ENCODE data around the gene MPPED1. TPM values are rescaled to one million over a fixed set of nuclear protein-coding genes. Genes with fewer than 3 reads are reported as not detected.

The MPPED1 gene
- total and polyA plus RNA-seq, 2 donors (not counting 1 experiment from before 2014, with no cell fraction given), result not detected

- no peak overlapping the region for H3K9ac ChIP-seq (ENCODE audit: insufficient read depth, low read length)
- no peaks in the 10 kb centered on the region for H3K9me3 ChIP-seq (ENCODE audit: control insufficient read depth, insufficient read depth, low read depth, low read length)
- H3K36me3 ChIP-seq (ENCODE audit: control insufficient read depth, insufficient read depth, low read length), result no peaks in the 10 kb centered on the region
- no peak overlapping the region for H2AFZ ChIP-seq (ENCODE audit: low read length)
- no peak overlapping the region for H3K27ac ChIP-seq (ENCODE audit: insufficient read depth, low read length)
- no peaks in the 10 kb centered on the region for H3K79me2 ChIP-seq (ENCODE audit: control insufficient read depth, insufficient read depth, low read length)
- no peak overlapping the region for H3K4me2 ChIP-seq (ENCODE audit: extremely low read depth, insufficient read depth, low read length)
- TF ChIP-seq EZH2 (IDR thresholded peaks at IDR 0.05; ENCODE audit: low read length, missing control alignments), result no peak
- no peaks in the 10 kb centered on the region for H3K4me1 ChIP-seq (ENCODE audit: control insufficient read depth, extremely low read depth, insufficient read depth, low read length)
- H3K27me3 ChIP-seq (ENCODE audit: control insufficient read depth, insufficient read depth, low read length), result no peaks in the 10 kb centered on the region
- no peak overlapping the region for H3K4me3 ChIP-seq (replicated peaks in 1 of 4; ENCODE audit: control extremely low read depth in 1 of 4, insufficient read depth in 1 of 4, low read depth in 3 of 4, low read length in 4 of 4)
- no peaks in the 10 kb centered on the region for H4K20me1 ChIP-seq (ENCODE audit: control insufficient read depth, extremely low read depth, insufficient read depth, low read length)
- DNase-seq (ENCODE audit: low read depth in 2 of 2), result no peak
Observed at GRCh38 chr22:43398910-43399309, 12.9 kb upstream of the MPPED1 start.

DNA sequence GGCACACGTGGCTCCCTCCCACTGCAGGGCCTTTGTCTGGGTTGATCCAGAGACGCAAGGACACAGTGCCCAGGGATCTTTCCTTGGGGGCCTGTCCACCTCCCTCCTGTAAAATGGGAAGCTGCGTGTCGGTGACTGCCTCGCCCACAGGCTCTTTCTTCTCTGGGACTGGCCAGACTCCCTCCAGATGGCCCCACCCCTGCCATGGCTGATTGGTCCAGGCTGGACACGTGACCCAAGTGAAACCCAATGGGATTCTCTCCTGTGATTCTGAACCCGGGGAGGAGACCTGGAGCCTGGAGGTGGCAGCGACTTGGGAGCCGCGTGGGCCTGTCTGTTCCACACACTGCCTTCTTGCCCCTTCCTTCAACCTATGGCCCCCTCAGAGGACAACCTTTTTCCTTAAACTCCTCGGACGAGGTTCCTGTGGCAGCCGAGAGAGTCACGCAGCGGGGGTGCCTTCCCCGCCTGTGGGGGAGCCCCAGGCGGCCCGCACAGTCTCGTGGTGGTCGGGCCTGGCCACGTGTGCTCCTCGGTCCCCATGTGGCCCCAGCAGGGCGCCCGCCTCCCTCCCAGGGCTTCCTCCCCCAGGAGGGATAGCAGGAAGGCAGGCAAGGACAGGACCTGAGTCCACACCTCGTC lies 12.4 kb upstream of the MPPED1 start:
- Histone ChIP-seq H3K36me3 (ENCODE audit: control insufficient read depth, insufficient read depth, low read length) (no peaks in the 10 kb centered on the region), H3K27ac (ENCODE audit: insufficient read depth, low read length) (no peak overlapping the region), H3K27me3 (ENCODE audit: control insufficient read depth, insufficient read depth, low read length) (no peaks in the 10 kb centered on the region), H4K20me1 (ENCODE audit: control insufficient read depth, extremely low read depth, insufficient read depth, low read length) (no peaks in the 10 kb centered on the region), H3K4me1 (ENCODE audit: control insufficient read depth, extremely low read depth, insufficient read depth, low read length) (no peaks in the 10 kb centered on the region), H3K4me2 (ENCODE audit: extremely low read depth, insufficient read depth, low read length) (no peak overlapping the region), H3K4me3 (replicated peaks in 1 of 4; ENCODE audit: control extremely low read depth in 1 of 4, insufficient read depth in 1 of 4, low read depth in 3 of 4, low read length in 4 of 4) (no peak overlapping the region), H3K9me3 (ENCODE audit: control insufficient read depth, insufficient read depth, low read depth, low read length) (no peaks in the 10 kb centered on the region), H3K9ac (ENCODE audit: insufficient read depth, low read length) (no peak overlapping the region), H2AFZ (ENCODE audit: low read length) (no peak overlapping the region), H3K79me2 (ENCODE audit: control insufficient read depth, insufficient read depth, low read length) (no peaks in the 10 kb centered on the region)
- TF ChIP-seq, protein P1, sequence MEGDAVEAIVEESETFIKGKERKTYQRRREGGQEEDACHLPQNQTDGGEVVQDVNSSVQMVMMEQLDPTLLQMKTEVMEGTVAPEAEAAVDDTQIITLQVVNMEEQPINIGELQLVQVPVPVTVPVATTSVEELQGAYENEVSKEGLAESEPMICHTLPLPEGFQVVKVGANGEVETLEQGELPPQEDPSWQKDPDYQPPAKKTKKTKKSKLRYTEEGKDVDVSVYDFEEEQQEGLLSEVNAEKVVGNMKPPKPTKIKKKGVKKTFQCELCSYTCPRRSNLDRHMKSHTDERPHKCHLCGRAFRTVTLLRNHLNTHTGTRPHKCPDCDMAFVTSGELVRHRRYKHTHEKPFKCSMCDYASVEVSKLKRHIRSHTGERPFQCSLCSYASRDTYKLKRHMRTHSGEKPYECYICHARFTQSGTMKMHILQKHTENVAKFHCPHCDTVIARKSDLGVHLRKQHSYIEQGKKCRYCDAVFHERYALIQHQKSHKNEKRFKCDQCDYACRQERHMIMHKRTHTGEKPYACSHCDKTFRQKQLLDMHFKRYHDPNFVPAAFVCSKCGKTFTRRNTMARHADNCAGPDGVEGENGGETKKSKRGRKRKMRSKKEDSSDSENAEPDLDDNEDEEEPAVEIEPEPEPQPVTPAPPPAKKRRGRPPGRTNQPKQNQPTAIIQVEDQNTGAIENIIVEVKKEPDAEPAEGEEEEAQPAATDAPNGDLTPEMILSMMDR (conservative IDR thresholded peaks at IDR 0.05 in 1 of 2, IDR thresholded peaks at IDR 0.05 in 1 of 2; ENCODE audit: low read depth in 1 of 2, low read length in 2 of 2), result no peak
- TF ChIP-seq EZH2 (IDR thresholded peaks at IDR 0.05; ENCODE audit: low read length, missing control alignments), result no peak
- no peak for DNase-seq (ENCODE audit: low read depth in 2 of 2)

DNA sequence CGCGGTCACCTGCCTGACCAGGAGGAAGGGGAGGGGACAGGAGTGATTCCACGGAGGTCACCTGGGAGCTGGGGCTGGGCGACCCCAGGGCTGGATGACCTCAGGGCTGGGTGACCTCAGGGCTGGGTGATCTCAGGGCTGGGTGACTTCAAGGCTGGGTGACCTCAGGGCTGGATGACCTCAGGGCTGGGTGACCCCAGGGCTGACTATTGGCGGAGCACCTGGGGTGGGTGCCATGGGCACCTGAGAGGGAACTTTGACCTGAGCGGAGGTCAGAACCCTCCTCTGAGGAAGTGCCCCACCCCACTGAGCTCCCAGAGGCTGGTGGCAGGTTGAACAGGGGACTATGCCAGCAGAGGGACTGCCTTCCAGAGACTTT lies 11.8 kb upstream of the MPPED1 start:
- Histone ChIP-seq H3K4me3 (replicated peaks in 1 of 4; ENCODE audit: control extremely low read depth in 1 of 4, insufficient read depth in 1 of 4, low read depth in 3 of 4, low read length in 4 of 4) (no peak overlapping the region), H3K27me3 (ENCODE audit: control insufficient read depth, insufficient read depth, low read length) (no peaks in the 10 kb centered on the region), H3K27ac (ENCODE audit: insufficient read depth, low read length) (no peak overlapping the region), H2AFZ (ENCODE audit: low read length) (no peak overlapping the region), H3K9me3 (ENCODE audit: control insufficient read depth, insufficient read depth, low read depth, low read length) (no peaks in the 10 kb centered on the region), H4K20me1 (ENCODE audit: control insufficient read depth, extremely low read depth, insufficient read depth, low read length) (no peaks in the 10 kb centered on the region), H3K4me1 (ENCODE audit: control insufficient read depth, extremely low read depth, insufficient read depth, low read length) (no peaks in the 10 kb centered on the region), H3K4me2 (ENCODE audit: extremely low read depth, insufficient read depth, low read length) (no peak overlapping the region), H3K36me3 (ENCODE audit: control insufficient read depth, insufficient read depth, low read length) (no peaks in the 10 kb centered on the region), H3K79me2 (ENCODE audit: control insufficient read depth, insufficient read depth, low read length) (no peaks in the 10 kb centered on the region), H3K9ac (ENCODE audit: insufficient read depth, low read length) (no peak overlapping the region)
- no peak for DNase-seq (ENCODE audit: low read depth in 2 of 2)
- no peak for TF ChIP-seq EZH2 (IDR thresholded peaks at IDR 0.05; ENCODE audit: low read length, missing control alignments)
- TF ChIP-seq, protein P1 (conservative IDR thresholded peaks at IDR 0.05 in 1 of 2, IDR thresholded peaks at IDR 0.05 in 1 of 2; ENCODE audit: low read depth in 1 of 2, low read length in 2 of 2), result no peak
